MM.1S (cell line): ENCODE results near the gene CTRB1.

Experiments used
- DNase-seq: peaks from one replicate; pipeline ENCODE4 v3.0.0-alpha.2; 2015
- H2AFZ ChIP-seq: fragments of 300-600 bp; sonication (generic); 2 replicates; pipeline ENCODE4 v1.6.0; 2016; ENCODE audit warnings: antibody characterized with exemption, low read length
- H3F3A ChIP-seq: fragments of 300-600 bp; sonication (generic); 2 replicates; pipeline ENCODE4 v1.6.1; 2016; ENCODE audit warnings: mild to moderate bottlenecking, antibody characterized with exemption, low read length, moderate library complexity, mixed read lengths; ENCODE audit not compliant: insufficient read depth
- H3K27ac ChIP-seq: fragments of 300-600 bp; sonication (generic); 2 replicates; pipeline ENCODE4 v1.5.1; 2016; ENCODE audit warnings: mild to moderate bottlenecking, low read length
- H3K27me3 ChIP-seq: fragments of 300-600 bp; sonication (generic); replicated peaks from 2 replicates; pipeline ENCODE4 v1.6.0; 2016; ENCODE audit warnings: low read length; ENCODE audit not compliant: insufficient read depth
- H3K36me3 ChIP-seq: fragments of 300-600 bp; sonication (generic); replicated peaks from 2 replicates; pipeline ENCODE4 v1.6.1; 2016; ENCODE audit warnings: mild to moderate bottlenecking, low read length, mixed read lengths; ENCODE audit not compliant: insufficient read depth
- H3K4me1 ChIP-seq: fragments of 300-600 bp; sonication (generic); 2 replicates; pipeline ENCODE4 v1.6.1; 2016; ENCODE audit warnings: low read length, mixed read lengths
- H3K4me2 ChIP-seq: fragments of 300-600 bp; sonication (generic); 2 replicates; pipeline ENCODE4 v1.6.0; 2016; ENCODE audit warnings: low read depth, low read length
- H3K4me3 ChIP-seq: fragments of 300-600 bp; sonication (generic); 2 replicates; pipeline ENCODE4 v1.5.1; 2016; ENCODE audit warnings: low read length, mixed read lengths
- H3K79me2 ChIP-seq: fragments of 300-600 bp; sonication (generic); 2 replicates; pipeline ENCODE4 v1.6.1; 2016; ENCODE audit warnings: mixed run types, low read length, mixed read lengths
- H3K9ac ChIP-seq: fragments of 300-600 bp; sonication (generic); 2 replicates; pipeline ENCODE4 v1.6.1; 2016; ENCODE audit warnings: low read length, mixed read lengths
- H3K9me2 ChIP-seq: fragments of 300-600 bp; sonication (generic); replicated peaks from 2 replicates; pipeline ENCODE4 v1.6.1; 2016; ENCODE audit warnings: mild to moderate bottlenecking, low read length, mixed read lengths; ENCODE audit not compliant: insufficient read depth
- H3K9me3 ChIP-seq: fragments of 300-600 bp; sonication (generic); replicated peaks from 2 replicates; pipeline ENCODE4 v1.6.1; 2016; ENCODE audit warnings: mild to moderate bottlenecking, low read length, mixed read lengths; ENCODE audit not compliant: insufficient read depth
- H4K20me1 ChIP-seq: fragments of 300-600 bp; sonication (generic); 2 replicates; pipeline ENCODE4 v1.6.1; 2016; ENCODE audit warnings: mild to moderate bottlenecking, low read length, moderate library complexity, mixed read lengths; ENCODE audit not compliant: insufficient read depth
- EZH2 ChIP-seq: fragments of 300-600 bp; sonication (generic); optimal IDR thresholded peaks from 2 replicates; pipeline ENCODE3; 2017; ENCODE audit warnings: low read depth, mild to moderate bottlenecking, antibody characterized with exemption, low read length, mixed read lengths
- EZH2phosphoT487 ChIP-seq: fragments of 300-600 bp; sonication (generic); IDR thresholded peaks from 2 replicates; pipeline ENCODE4 v1.6.1; 2018; ENCODE audit warnings: antibody characterized with exemption, low read length
- TF ChIP-seq, protein P1 (sequence below): fragments of 300-600 bp; sonication (generic); IDR thresholded peaks from 2 replicates; pipeline ENCODE4 v1.5.1; 2016; ENCODE audit warnings: antibody characterized with exemption, low read length, mixed read lengths

The CTRB1 gene

DNA sequence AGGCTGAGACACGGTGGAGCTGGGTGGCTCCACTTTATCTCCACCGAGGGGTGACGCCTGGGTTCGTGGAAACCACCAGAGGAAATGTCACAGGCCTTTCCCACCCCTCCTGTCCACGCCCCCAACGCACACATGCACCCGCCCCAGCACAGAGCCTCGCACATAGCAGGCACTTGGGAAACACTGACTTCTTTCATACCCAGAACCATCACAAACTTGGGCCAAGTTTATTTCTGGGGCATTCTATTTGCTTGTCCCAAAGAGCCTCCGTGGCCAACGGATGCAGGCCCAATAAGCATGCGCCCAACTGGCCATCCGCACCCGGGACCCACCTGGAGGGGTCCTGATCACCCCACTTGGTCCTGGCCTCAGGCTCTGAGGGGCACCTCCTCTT lies 29.4 kb downstream of the CTRB1 start:
- H3F3A ChIP-seq, result no peaks in the 10 kb centered on the region
- H3K4me3 ChIP-seq, result no peak overlapping the region
- H3K9me2 ChIP-seq, result no peaks in the 10 kb centered on the region
- no peaks in the 10 kb centered on the region for H3K36me3 ChIP-seq
- H3K4me1 ChIP-seq, result no peaks in the 10 kb centered on the region
- no peak overlapping the region for H3K27ac ChIP-seq
- H3K27me3 ChIP-seq, result peaks cover 16% of the 10 kb centered on the region
- no peak for TF ChIP-seq EZH2
- no peak for TF ChIP-seq EZH2phosphoT487
- TF ChIP-seq, protein P1, sequence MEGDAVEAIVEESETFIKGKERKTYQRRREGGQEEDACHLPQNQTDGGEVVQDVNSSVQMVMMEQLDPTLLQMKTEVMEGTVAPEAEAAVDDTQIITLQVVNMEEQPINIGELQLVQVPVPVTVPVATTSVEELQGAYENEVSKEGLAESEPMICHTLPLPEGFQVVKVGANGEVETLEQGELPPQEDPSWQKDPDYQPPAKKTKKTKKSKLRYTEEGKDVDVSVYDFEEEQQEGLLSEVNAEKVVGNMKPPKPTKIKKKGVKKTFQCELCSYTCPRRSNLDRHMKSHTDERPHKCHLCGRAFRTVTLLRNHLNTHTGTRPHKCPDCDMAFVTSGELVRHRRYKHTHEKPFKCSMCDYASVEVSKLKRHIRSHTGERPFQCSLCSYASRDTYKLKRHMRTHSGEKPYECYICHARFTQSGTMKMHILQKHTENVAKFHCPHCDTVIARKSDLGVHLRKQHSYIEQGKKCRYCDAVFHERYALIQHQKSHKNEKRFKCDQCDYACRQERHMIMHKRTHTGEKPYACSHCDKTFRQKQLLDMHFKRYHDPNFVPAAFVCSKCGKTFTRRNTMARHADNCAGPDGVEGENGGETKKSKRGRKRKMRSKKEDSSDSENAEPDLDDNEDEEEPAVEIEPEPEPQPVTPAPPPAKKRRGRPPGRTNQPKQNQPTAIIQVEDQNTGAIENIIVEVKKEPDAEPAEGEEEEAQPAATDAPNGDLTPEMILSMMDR, result no peak
- H2AFZ ChIP-seq, result no peak overlapping the region
- no peak overlapping the region for H3K9ac ChIP-seq
- H3K79me2 ChIP-seq, result no peaks in the 10 kb centered on the region
- no peak overlapping the region for H3K4me2 ChIP-seq
- no peaks in the 10 kb centered on the region for H3K9me3 ChIP-seq
- H4K20me1 ChIP-seq, result no peaks in the 10 kb centered on the region
- no peak for DNase-seq

GRCh38 chr16:75248536-75249380 lies 30.0 kb downstream of the CTRB1 start:
- Histone ChIP-seq H3K36me3 (no peaks in the 10 kb centered on the region), H3F3A (no peaks in the 10 kb centered on the region), H2AFZ (no peak overlapping the region), H3K4me3 (no peak overlapping the region), H3K9me3 (no peaks in the 10 kb centered on the region), H4K20me1 (no peaks in the 10 kb centered on the region), H3K9me2 (no peaks in the 10 kb centered on the region), H3K4me2 (no peak overlapping the region), H3K27me3 (peaks cover 16% of the 10 kb centered on the region), H3K27ac (no peak overlapping the region), H3K9ac (no peak overlapping the region), H3K4me1 (no peaks in the 10 kb centered on the region), H3K79me2 (no peaks in the 10 kb centered on the region)
- no peak for DNase-seq
- no peak for TF ChIP-seq EZH2phosphoT487
- TF ChIP-seq EZH2, result no peak
- TF ChIP-seq, protein P1, result no peak

- no peak overlapping the region for H3K9ac ChIP-seq
- no peak for DNase-seq
- H4K20me1 ChIP-seq, result no peaks in the 10 kb centered on the region
- H3K9me3 ChIP-seq, result no peaks in the 10 kb centered on the region
- TF ChIP-seq EZH2phosphoT487 (no peak), EZH2 (no peak)
- TF ChIP-seq, protein P1, result no peak
- H2AFZ ChIP-seq, result no peak overlapping the region
- H3K36me3 ChIP-seq, result no peaks in the 10 kb centered on the region
- H3K79me2 ChIP-seq, result no peaks in the 10 kb centered on the region
- H3K27ac ChIP-seq, result no peak overlapping the region
- no peaks in the 10 kb centered on the region for H3K9me2 ChIP-seq
- no peaks in the 10 kb centered on the region for H3K4me1 ChIP-seq
- peaks cover 16% of the 10 kb centered on the region for H3K27me3 ChIP-seq
- H3K4me2 ChIP-seq, result no peak overlapping the region
- H3F3A ChIP-seq, result no peaks in the 10 kb centered on the region
- no peak overlapping the region for H3K4me3 ChIP-seq
Observed at GRCh38 chr16:75249441-75249840, 30.7 kb downstream of the CTRB1 start.
